ENCODE results near the gene JARID2. TPM values are rescaled to one million over a fixed set of nuclear protein-coding genes. Genes with fewer than 3 reads are reported as not detected.

JARID2 gene
- total and polyA plus RNA-seq, 10 of the 15 experiments (the other 5 are each of a cell fraction or from before 2014, with no cell fraction given) = 4.2 to 21.6 (median 11.7) TPM

- TF ChIP-seq BCLAF1 (IDR thresholded peaks at IDR 0.05) = no peak
- TF ChIP-seq SRF (IDR thresholded peaks at IDR 0.05; ENCODE audit: low read depth in 2 of 2, low read length in 2 of 2) = no peak
- TF ChIP-seq CUX1 (IDR thresholded peaks at IDR 0.05; ENCODE audit: insufficient replicate concordance, low read depth, low read length) = no peak
These were observed 144.2 kb downstream of the JARID2 start (continued) for GRCh38 chr6:15389765-15390723.
